GM23338 (cell line): ENCODE measurements around the gene N4BP2. TPM values are rescaled to one million over a fixed set of nuclear protein-coding genes. Genes with fewer than 3 reads are reported as not detected.

ENCODE experiments used
- ATAC-seq: fragments of 200-7000 bp; cut with Tn5 transposase; 3 replicates; pipeline ENCODE4 v1.9.1; 2020
- DNase-seq: peaks from one replicate; pipeline ENCODE4 v3.0.0-alpha.2; 2015; ENCODE audit warnings: low spot score
- H2AFZ ChIP-seq: fragments of 200-600 bp; sonication (generic); 2 replicates; pipeline ENCODE4 v1.8.0; 2016; ENCODE audit warnings: antibody characterized with exemption, mild to moderate bottlenecking, moderate library complexity
- H3F3A ChIP-seq: fragments of 200-600 bp; sonication (generic); replicated peaks from 2 replicates; pipeline ENCODE4 v1.8.0; 2017; ENCODE audit warnings: antibody characterized with exemption, mixed run types, low read depth
- H3K27ac ChIP-seq: fragments of 200-600 bp; sonication (generic); 2 replicates; pipeline ENCODE4 v1.6.1; 2016; ENCODE audit warnings: low read depth
- H3K27me3 ChIP-seq: fragments of 200-600 bp; sonication (generic); 2 replicates; pipeline ENCODE4 v1.8.0; 2016; ENCODE audit warnings: mild to moderate bottlenecking, mixed run types, moderate library complexity; ENCODE audit not compliant: insufficient read depth
- H3K36me3 ChIP-seq: fragments of 200-600 bp; sonication (generic); 2 replicates; pipeline ENCODE4 v1.8.0; 2016; ENCODE audit warnings: mild to moderate bottlenecking; ENCODE audit not compliant: insufficient read depth
- H3K4me1 ChIP-seq: fragments of 200-600 bp; sonication (generic); 2 replicates; pipeline ENCODE4 v1.8.0; 2016; ENCODE audit warnings: mild to moderate bottlenecking, moderate library complexity; ENCODE audit not compliant: insufficient read depth
- H3K4me2 ChIP-seq: fragments of 200-600 bp; sonication (generic); 2 replicates; pipeline ENCODE4 v1.7.1; 2017; ENCODE audit warnings: mixed run types
- H3K4me3 ChIP-seq: fragments of 200-600 bp; sonication (generic); 2 replicates; pipeline ENCODE4 v1.6.1; 2016; ENCODE audit warnings: mixed run types
- H3K79me2 ChIP-seq: fragments of 200-600 bp; sonication (generic); replicated peaks from 2 replicates; pipeline ENCODE4 v1.8.0; 2017; ENCODE audit warnings: mild to moderate bottlenecking; ENCODE audit not compliant: insufficient read depth
- H3K9me2 ChIP-seq: fragments of 200-600 bp; sonication (generic); 2 replicates; pipeline ENCODE4 v1.8.0; 2017; ENCODE audit not compliant: insufficient read depth
- H4K20me1 ChIP-seq: fragments of 200-600 bp; sonication (generic); replicated peaks from 2 replicates; pipeline ENCODE4 v1.8.0; 2017; ENCODE audit warnings: mild to moderate bottlenecking; ENCODE audit not compliant: insufficient read depth
- H3K27ac Mint-ChIP-seq: 2 replicates; pipeline ENCODE4 v1.8.0; 2020; ENCODE audit warnings: inconsistent platforms, mild to moderate bottlenecking, moderate library complexity, mixed read lengths
- H3K27me3 Mint-ChIP-seq: 3 replicates; pipeline ENCODE4 v1.8.0; 2022; ENCODE audit warnings: low read depth, mild to moderate bottlenecking, moderate library complexity, mixed read lengths, inconsistent platforms; ENCODE audit not compliant: insufficient read depth, poor library complexity
- H3K36me3 Mint-ChIP-seq: 3 replicates; pipeline ENCODE4 v1.8.0; 2021; ENCODE audit warnings: low read depth, mild to moderate bottlenecking, inconsistent platforms, moderate library complexity, mixed read lengths
- H3K4me1 Mint-ChIP-seq: 3 replicates; pipeline ENCODE4 v1.8.0; 2020; ENCODE audit warnings: mild to moderate bottlenecking, inconsistent platforms, mixed read lengths
- H3K4me3 Mint-ChIP-seq: 3 replicates; pipeline ENCODE4 v1.8.0; 2021; ENCODE audit warnings: moderate library complexity, mild to moderate bottlenecking, inconsistent platforms, mixed read lengths
- H3K9me3 Mint-ChIP-seq: 3 replicates; pipeline ENCODE4 v1.8.0; 2020; ENCODE audit warnings: moderate library complexity, mild to moderate bottlenecking, inconsistent platforms, mixed read lengths
- CREB1 ChIP-seq: fragments of 250-450 bp; sonication (Bioruptor Pico); IDR thresholded peaks from 2 replicates; pipeline ENCODE4 v1.5.0; 2020; ENCODE audit warnings: low read depth, mild to moderate bottlenecking, moderate library complexity
- ETS1 ChIP-seq: IDR thresholded peaks from 2 replicates; pipeline ENCODE4 v1.6.1; 2016; ENCODE audit warnings: antibody characterized with exemption
- EZH2 ChIP-seq: fragments of 200-600 bp; sonication (generic); IDR thresholded peaks from one replicate; pipeline ENCODE4 v1.8.0; 2017; ENCODE audit warnings: antibody characterized with exemption, mild to moderate bottlenecking, low read depth; ENCODE audit not compliant: unreplicated experiment
- EZH2phosphoT487 ChIP-seq: fragments of 200-600 bp; sonication (generic); IDR thresholded peaks from one replicate; pipeline ENCODE4 v1.8.1; 2018; ENCODE audit warnings: antibody characterized with exemption; ENCODE audit not compliant: unreplicated experiment
- JUNB ChIP-seq: IDR thresholded peaks from one replicate; pipeline ENCODE4 v1.6.1; 2016; ENCODE audit warnings: antibody characterized with exemption; ENCODE audit not compliant: unreplicated experiment
- NANOG ChIP-seq: IDR thresholded peaks from 2 replicates; pipeline ENCODE4 v1.6.1; 2016; ENCODE audit warnings: antibody characterized with exemption, borderline replicate concordance
- POLR2AphosphoS5 ChIP-seq: IDR thresholded peaks from 2 replicates; pipeline ENCODE4 v1.6.1; 2016; ENCODE audit warnings: antibody characterized with exemption, low read depth
- REST ChIP-seq: IDR thresholded peaks from one replicate; pipeline ENCODE4 v1.6.1; 2018; ENCODE audit warnings: antibody characterized with exemption; ENCODE audit not compliant: unreplicated experiment
- STAT1 ChIP-seq: IDR thresholded peaks from one replicate; pipeline ENCODE4 v1.6.1; 2016; ENCODE audit warnings: antibody characterized with exemption; ENCODE audit not compliant: unreplicated experiment
- ZNF114 ChIP-seq: fragments of 250-450 bp; sonication (Bioruptor Pico); IDR thresholded peaks from 2 replicates; pipeline ENCODE4 v1.5.0; 2020; ENCODE audit warnings: mild to moderate bottlenecking, moderate library complexity
- ZNF331 ChIP-seq: fragments of 250-450 bp; sonication (Bioruptor Pico); IDR thresholded peaks from 2 replicates; pipeline ENCODE4 v1.5.0; 2020; ENCODE audit warnings: low read depth, mild to moderate bottlenecking, moderate library complexity
- ZNF462 ChIP-seq: fragments of 250-450 bp; sonication (Bioruptor Pico); IDR thresholded peaks from 2 replicates; pipeline ENCODE4 v1.5.0; 2020; ENCODE audit warnings: mild to moderate bottlenecking, moderate library complexity
- polyA plus RNA-seq: library from polyadenylated mRNA; unstranded; fragments of >200 nt; fragmentation: Nextera tagmentation; extraction: Ambion mirVana; gene quantifications from 2 replicates; pipeline ENCODE4 v1.2.1, GENCODE V29; 2016
- total RNA-seq: library from RNA; depleted of rRNA; stranded (reverse); fragments of >200 nt; shearing (Covaris generic); gene quantifications from 2 replicates; pipeline ENCODE4 v1.2.3, GENCODE V29; 2014
- TF ChIP-seq, protein P1 (sequence below), 2 experiments: fragments of 200-600 bp in 1 of 2; sonication (generic) in 1 of 2; conservative IDR thresholded peaks; 2 replicates each; pipeline versions ENCODE4 v1.5.1 to v1.6.1; 2016 to 2017; ENCODE audit warnings: antibody characterized with exemption in 2 of 2, low read depth in 2 of 2, mild to moderate bottlenecking in 2 of 2, moderate library complexity in 1 of 2

N4BP2 gene
- total and polyA plus RNA-seq, 2 experiments from 2014 or later, result 25.6 to 46.3 TPM

DNA sequence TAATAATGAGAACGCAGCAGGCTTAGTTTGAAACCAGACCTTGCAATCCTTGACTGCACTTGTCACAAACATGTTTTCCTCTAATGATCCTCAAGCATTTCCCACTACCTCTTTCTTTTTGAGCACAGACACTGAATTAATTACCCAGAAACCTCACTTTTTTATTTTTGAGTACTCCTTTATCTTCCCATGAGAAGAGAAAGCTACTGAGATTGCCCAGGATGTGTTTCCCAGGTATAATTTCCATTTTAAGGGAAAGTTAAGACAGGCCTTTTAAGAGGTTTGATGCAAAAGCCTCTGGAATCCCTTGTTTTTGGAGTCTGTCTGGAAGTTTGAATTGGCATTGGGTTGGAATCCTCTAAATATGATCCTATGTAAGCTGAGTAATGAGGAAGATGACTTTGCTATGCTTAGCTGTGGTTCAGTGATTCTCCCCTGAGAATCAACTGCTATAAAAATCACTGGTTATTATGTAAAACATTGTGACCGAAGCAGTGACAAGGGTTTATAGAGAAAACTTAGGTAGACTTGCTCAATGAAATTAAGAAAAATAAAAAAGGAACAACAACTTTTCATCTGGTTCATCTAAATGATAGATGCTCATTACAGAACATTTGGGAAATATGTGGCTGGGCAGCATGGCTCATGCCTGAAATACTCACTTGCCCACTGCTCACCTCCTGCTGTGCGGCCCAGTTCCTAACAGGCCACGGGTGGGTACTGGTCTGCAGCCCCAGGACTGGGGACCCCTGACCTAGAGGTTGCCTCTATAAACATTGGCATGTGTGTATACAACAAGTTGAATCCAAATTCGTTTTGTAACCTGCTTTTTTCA, 129.4 kb downstream of the N4BP2 start:
- Histone ChIP-seq H3K4me3 (no peak overlapping the region), H3K27me3 (no peaks in the 10 kb centered on the region), H3K27ac (peak overlapping the region; percentile 60; the same call in 1 of the 2 replicates), H4K20me1 (no peaks in the 10 kb centered on the region), H3K79me2 (no peaks in the 10 kb centered on the region), H3K4me2 (no peak overlapping the region), H3F3A (0 out of 2 replicates have a peak, but pooled peaks cover 3% of the 10 kb centered on the region), H2AFZ (peak overlapping the region; percentile 70; the same call in 1 of the 2 replicates), H3K36me3 (no peaks in the 10 kb centered on the region), H3K9me2 (no peaks in the 10 kb centered on the region), H3K4me1 (peaks cover 30% of the 10 kb centered on the region)
- Mint-ChIP-seq H3K4me1 (peaks cover 28% of the 10 kb centered on the region), H3K36me3 (no peaks in the 10 kb centered on the region), H3K4me3 (no peak overlapping the region), H3K27ac (peak overlapping the region; percentile 94), H3K9me3 (no peaks in the 10 kb centered on the region), H3K27me3 (no peaks in the 10 kb centered on the region)
- ATAC-seq (no peak), DNase-seq (no peak)
- TF ChIP-seq ZNF331 (CRISPR knock-in tag) (no peak), REST (no peak), CREB1 (CRISPR knock-in tag) (no peak), ETS1 (no peak), ZNF462 (CRISPR knock-in tag) (no peak), POLR2AphosphoS5 (no peak), JUNB (no peak), NANOG (no peak), STAT1 (no peak), EZH2phosphoT487 (no peak), ZNF114 (CRISPR knock-in tag) (no peak), EZH2 (no peak)
- TF ChIP-seq, protein P1, sequence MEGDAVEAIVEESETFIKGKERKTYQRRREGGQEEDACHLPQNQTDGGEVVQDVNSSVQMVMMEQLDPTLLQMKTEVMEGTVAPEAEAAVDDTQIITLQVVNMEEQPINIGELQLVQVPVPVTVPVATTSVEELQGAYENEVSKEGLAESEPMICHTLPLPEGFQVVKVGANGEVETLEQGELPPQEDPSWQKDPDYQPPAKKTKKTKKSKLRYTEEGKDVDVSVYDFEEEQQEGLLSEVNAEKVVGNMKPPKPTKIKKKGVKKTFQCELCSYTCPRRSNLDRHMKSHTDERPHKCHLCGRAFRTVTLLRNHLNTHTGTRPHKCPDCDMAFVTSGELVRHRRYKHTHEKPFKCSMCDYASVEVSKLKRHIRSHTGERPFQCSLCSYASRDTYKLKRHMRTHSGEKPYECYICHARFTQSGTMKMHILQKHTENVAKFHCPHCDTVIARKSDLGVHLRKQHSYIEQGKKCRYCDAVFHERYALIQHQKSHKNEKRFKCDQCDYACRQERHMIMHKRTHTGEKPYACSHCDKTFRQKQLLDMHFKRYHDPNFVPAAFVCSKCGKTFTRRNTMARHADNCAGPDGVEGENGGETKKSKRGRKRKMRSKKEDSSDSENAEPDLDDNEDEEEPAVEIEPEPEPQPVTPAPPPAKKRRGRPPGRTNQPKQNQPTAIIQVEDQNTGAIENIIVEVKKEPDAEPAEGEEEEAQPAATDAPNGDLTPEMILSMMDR (conservative IDR thresholded peaks at IDR 0.05; ENCODE audit: low read depth in 2 of 2), result no peak
